OCI-M1 (cell line): ENCODE data around the gene MCL1.
"Not testable (repeated sequence)": the region's sequence is repeated elsewhere in the genome, so short reads cannot be mapped to it uniquely, and the experiment has no call there.

ENCODE experiments used
- DNase-seq: peaks from one replicate; lab custom pipeline; 2025; lab: John Stamatoyannopoulos, UW

MCL1 gene

GRCh38 chr1:150602372-150602771 lies 23.0 kb upstream of the MCL1 start:
- not testable (repeated sequence) for DNase-seq

GRCh38 chr1:150601540-150601939 lies 22.1 kb upstream of the MCL1 start:
- DNase-seq = no peak

GRCh38 chr1:150598346-150598745 lies 18.9 kb upstream of the MCL1 start:
- not testable (repeated sequence) for DNase-seq

GRCh38 chr1:150596976-150597375 lies 17.6 kb upstream of the MCL1 start:
- DNase-seq = no peak

- no peak for DNase-seq
These were observed 16.9 kb upstream of the MCL1 start for GRCh38 chr1:150596095-150596892.

GRCh38 chr1:150582371-150582770 lies 3.0 kb upstream of the MCL1 start:
- no peak for DNase-seq

GRCh38 chr1:150581962-150582361 lies 2.6 kb upstream of the MCL1 start:
- not testable (repeated sequence) for DNase-seq

GRCh38 chr1:150581437-150581836 lies 2.0 kb upstream of the MCL1 start:
- not testable (repeated sequence) for DNase-seq

- not testable (repeated sequence) for DNase-seq
These were observed 1.6 kb upstream of the MCL1 start for GRCh38 chr1:150580966-150581365.

GRCh38 chr1:150579945-150580642 lies 684 bp upstream of the MCL1 start:
- DNase-seq = no peak

- peak; percentile 61 for DNase-seq
These were observed 919 bp downstream of the MCL1 start for GRCh38 chr1:150578272-150579109.

GRCh38 chr1:150577557-150578271 lies 1.7 kb downstream of the MCL1 start:
- DNase-seq = no peak

GRCh38 chr1:150576794-150577556 lies 2.4 kb downstream of the MCL1 start:
- DNase-seq = no peak

- no peak for DNase-seq
These were observed 3.1 kb downstream of the MCL1 start for GRCh38 chr1:150576367-150576711.

GRCh38 chr1:150575518-150576366 lies 3.7 kb downstream of the MCL1 start:
- no peak for DNase-seq

- no peak for DNase-seq
These were observed 4.3 kb downstream of the MCL1 start for GRCh38 chr1:150575072-150575489.

- no peak for DNase-seq
These were observed 4.9 kb downstream of the MCL1 start for GRCh38 chr1:150574260-150575071.

GRCh38 chr1:150573648-150574071 lies 5.8 kb downstream of the MCL1 start:
- DNase-seq = not testable (repeated sequence)
